Transverse colon (tissue), 4 donors: ENCODE data around the gene ASCL4. TPM values are rescaled to one million over a fixed set of nuclear protein-coding genes. Genes with fewer than 3 reads are reported as not detected.

Source experiments
- DNase-seq: peaks from one replicate; pipeline ENCODE4 v3.0.0-alpha.2; 2019
- H3K27ac ChIP-seq, 4 donors: fragments of 200-600 bp; sonication (generic); 2 replicates each; pipeline ENCODE4 v1.5.1; 2016 to 2018; ENCODE audit warnings: inconsistent platforms in 4 of 4
- H3K27me3 ChIP-seq: fragments of 200-600 bp; sonication (generic); 2 replicates; pipeline ENCODE4 v1.5.1; 2017; ENCODE audit warnings: inconsistent platforms
- H3K36me3 ChIP-seq, 4 donors: fragments of 200-600 bp; sonication (generic); 2 replicates each; pipeline ENCODE4 v1.5.1; 2017 to 2019; ENCODE audit warnings: inconsistent platforms in 4 of 4
- H3K4me1 ChIP-seq, 4 donors: fragments of 200-600 bp; sonication (generic); 2 replicates each; pipeline ENCODE4 v1.5.1; 2017 to 2020; ENCODE audit warnings: inconsistent platforms in 4 of 4
- H3K4me3 ChIP-seq, 4 donors: fragments of 200-600 bp; sonication (generic); 1 replicate in 1 of 4; 2 replicates in 3 of 4; pipeline versions ENCODE4 v1.5.1 to v1.6.1; 2017 to 2019; ENCODE audit warnings: inconsistent platforms in 4 of 4
- H3K9me3 ChIP-seq, 2 donors: fragments of 200-600 bp; sonication (generic); 2 replicates each; pipeline ENCODE4 v1.5.1; 2017 to 2019; ENCODE audit warnings: inconsistent platforms in 2 of 2
- CTCF ChIP-seq, 5 experiments: fragments of 200-600 bp in 3 of 5; fragments of 450-650 bp in 2 of 5; sonication (generic) in 3 of 5; IDR thresholded peaks; 1 replicate in 2 of 5; 2 replicates in 3 of 5; pipeline ENCODE4 v1.5.1; 2016 to 2017; ENCODE audit warnings: antibody characterized with exemption in 5 of 5, inconsistent platforms in 3 of 5, mild to moderate bottlenecking in 2 of 5, moderate library complexity in 1 of 5
- EP300 ChIP-seq: sonication (generic); formaldehyde crosslinking; IDR thresholded peaks from one replicate; pipeline ENCODE4 v1.6.1; 2017; ENCODE audit warnings: antibody characterized with exemption, low read depth
- POLR2A ChIP-seq: fragments of 450-650 bp; IDR thresholded peaks from one replicate; pipeline ENCODE4 v1.6.1; 2016; ENCODE audit warnings: antibody characterized with exemption, mild to moderate bottlenecking, moderate library complexity
- POLR2AphosphoS5 ChIP-seq, 3 donors: sonication (generic); formaldehyde crosslinking; IDR thresholded peaks; one replicate each; pipeline ENCODE4 v1.6.1; 2016; ENCODE audit warnings: antibody characterized with exemption in 3 of 3
- WGBS, 2 donors: methylation state at CpG; one replicate each; pipeline ENCODE4 v1.1.5; 2018; ENCODE audit warnings: low coverage in 1 of 2; 5-methylcytosine and 5-hydroxymethylcytosine counted together
- in situ Hi-C, 4 donors: fragments of 200-750 bp; cut with MboI; loops; one replicate each; pipeline versions ENCODE4 v1.15.0 to v1.15.1; 2017; ENCODE audit warnings: low sequenced_read_pairs in 3 of 4, low pct_ligation_motif_present in 1 of 4, low pct_unique_long_range_greater_than_20kb in 1 of 4
- intact Hi-C: fragments of 100-400 bp; cut with DNase I; formaldehyde crosslinking; loops from one replicate; pipeline ENCODE4 v1.15.1; 2023; ENCODE audit warnings: low total_unique reads
- total RNA-seq, 4 donors: library from RNA; depleted of rRNA; stranded (reverse); fragments of >200 nt; gene quantifications; one replicate each; pipeline ENCODE4 v1.1.0, GENCODE V29; 2016

Gene ASCL4
- total RNA-seq, 4 donors from 2014 or later = not detected

GRCh38 chr12:107798580-107798979, 24.1 kb downstream of the ASCL4 start:
- no peaks in the 10 kb centered on the region for H3K36me3 ChIP-seq
- no peaks in the 10 kb centered on the region for H3K9me3 ChIP-seq
- no peak for DNase-seq
- 60 to 74% methylated on average over 3 of the region's 3 CpGs for WGBS, 2 donors
- intact Hi-C loops (no loop called here), in situ Hi-C loops (no loop called here)
- H3K27me3 ChIP-seq = peaks cover 26% of the 10 kb centered on the region
- H3K27ac ChIP-seq = no peak overlapping the region
- no peaks in the 10 kb centered on the region for H3K4me1 ChIP-seq
- TF ChIP-seq POLR2AphosphoS5 (IDR thresholded peaks at IDR 0.05) = no peak
- no peak for TF ChIP-seq EP300
- TF ChIP-seq CTCF (IDR thresholded peaks at IDR 0.05) = no peak
- TF ChIP-seq POLR2A = no peak
- no peak overlapping the region for H3K4me3 ChIP-seq

GRCh38 chr12:107801150-107801549, 26.6 kb downstream of the ASCL4 start:
- TF ChIP-seq EP300 = no peak
- no peak for TF ChIP-seq CTCF (IDR thresholded peaks at IDR 0.05)
- TF ChIP-seq POLR2A = no peak
- no peak for TF ChIP-seq POLR2AphosphoS5 (IDR thresholded peaks at IDR 0.05)
- no peaks in the 10 kb centered on the region for H3K36me3 ChIP-seq
- intact Hi-C loops (no loop called here), in situ Hi-C loops (no loop called here)
- DNase-seq = no peak
- H3K4me3 ChIP-seq = no peak overlapping the region
- H3K27ac ChIP-seq = no peak overlapping the region
- H3K9me3 ChIP-seq = no peaks in the 10 kb centered on the region
- no peaks in the 10 kb centered on the region for H3K4me1 ChIP-seq
- peaks cover 1% of the 10 kb centered on the region for H3K27me3 ChIP-seq

- Histone ChIP-seq H3K9me3 (no peaks in the 10 kb centered on the region), H3K36me3 (no peaks in the 10 kb centered on the region), H3K27me3 (no peaks in the 10 kb centered on the region), H3K27ac (no peak overlapping the region), H3K4me3 (no peak overlapping the region), H3K4me1 (no peaks in the 10 kb centered on the region)
- no peak for DNase-seq
- 18 to 43% methylated on average over 3 of the region's 3 CpGs for WGBS, 2 donors
- intact Hi-C loops (no loop called here), in situ Hi-C loops (no loop called here)
- TF ChIP-seq POLR2A (no peak), POLR2AphosphoS5 (IDR thresholded peaks at IDR 0.05) (no peak), EP300 (no peak), CTCF (IDR thresholded peaks at IDR 0.05) (no peak)
Measured at GRCh38 chr12:107803092-107803491, 28.6 kb downstream of the ASCL4 start.

- intact Hi-C loops = no loop called here
- Histone ChIP-seq H3K4me3 (no peak overlapping the region), H3K27me3 (no peaks in the 10 kb centered on the region), H3K9me3 (no peaks in the 10 kb centered on the region), H3K27ac (no peak overlapping the region), H3K36me3 (no peaks in the 10 kb centered on the region), H3K4me1 (no peaks in the 10 kb centered on the region)
- 83% methylated on average over 20 of the region's 22 CpGs; no CpG with 5 or more reads in 1 of the 2 donors for WGBS, 2 donors
- TF ChIP-seq POLR2A (no peak), POLR2AphosphoS5 (IDR thresholded peaks at IDR 0.05) (no peak), CTCF (IDR thresholded peaks at IDR 0.05) (no peak), EP300 (no peak)
- in situ Hi-C loops = no loop called here
- DNase-seq = no peak
Measured at GRCh38 chr12:107805488-107806180, 31.1 kb downstream of the ASCL4 start.
